HG03432 (cell line): ENCODE results near the gene SH3PXD2B.
"Not testable (repeated sequence)": the region's sequence is repeated elsewhere in the genome, so short reads cannot be mapped to it uniquely, and the experiment has no call there.

Experiments used
- ATAC-seq: cut with Tn5 transposase; IDR thresholded peaks from one replicate; pipeline ENCODE4 v1.9.1; 2021; ENCODE audit warnings: mild to moderate bottlenecking, moderate library complexity; ENCODE audit not compliant: unreplicated experiment

The SH3PXD2B gene

GRCh38 chr5:172420235-172420939, 33.9 kb downstream of the SH3PXD2B start:
- no peak for ATAC-seq

GRCh38 chr5:172418862-172419814, 35.2 kb downstream of the SH3PXD2B start:
- ATAC-seq, result no peak

- ATAC-seq, result no peak
Measured at GRCh38 chr5:172417983-172418630, 36.2 kb downstream of the SH3PXD2B start.

GRCh38 chr5:172417130-172417841, 37.0 kb downstream of the SH3PXD2B start:
- ATAC-seq, result no peak

GRCh38 chr5:172415362-172416275, 38.7 kb downstream of the SH3PXD2B start:
- no peak for ATAC-seq

GRCh38 chr5:172414531-172415361, 39.6 kb downstream of the SH3PXD2B start:
- no peak for ATAC-seq

- ATAC-seq, result no peak
Measured at GRCh38 chr5:172413601-172414171, 40.6 kb downstream of the SH3PXD2B start.

GRCh38 chr5:172412724-172413286, 41.5 kb downstream of the SH3PXD2B start:
- ATAC-seq, result no peak

- ATAC-seq, result no peak
Measured at GRCh38 chr5:172411484-172412072, 42.7 kb downstream of the SH3PXD2B start.

GRCh38 chr5:172410662-172411483, 43.5 kb downstream of the SH3PXD2B start:
- no peak for ATAC-seq

- ATAC-seq, result peak; percentile 63
Measured at GRCh38 chr5:172410160-172410559, 44.2 kb downstream of the SH3PXD2B start.

- ATAC-seq, result not testable (repeated sequence)
Measured at GRCh38 chr5:172409477-172409876, 44.8 kb downstream of the SH3PXD2B start.

GRCh38 chr5:172407822-172408221, 46.5 kb downstream of the SH3PXD2B start:
- ATAC-seq, result no peak

GRCh38 chr5:172407241-172407691, 47.1 kb downstream of the SH3PXD2B start:
- ATAC-seq, result no peak

GRCh38 chr5:172405226-172406107, 48.9 kb downstream of the SH3PXD2B start:
- no peak for ATAC-seq

- no peak for ATAC-seq
Measured at GRCh38 chr5:172404746-172405145, 49.6 kb downstream of the SH3PXD2B start.
